Breast epithelium (tissue), 3 donors: ENCODE data around the gene GJD2.

ENCODE experiments used
- POLR2AphosphoS5 ChIP-seq, 3 donors: sonication (generic); formaldehyde crosslinking; IDR thresholded peaks; one replicate each; pipeline ENCODE4 v1.6.1; 2017; ENCODE audit warnings: antibody characterized with exemption in 3 of 3
- TF ChIP-seq, protein P1 (sequence below), 3 donors: fragments of 450-650 bp; IDR thresholded peaks; one replicate each; pipeline ENCODE4 v1.5.1; 2016 to 2017; ENCODE audit warnings: antibody characterized with exemption in 3 of 3, mild to moderate bottlenecking in 3 of 3, moderate library complexity in 3 of 3

DNA sequence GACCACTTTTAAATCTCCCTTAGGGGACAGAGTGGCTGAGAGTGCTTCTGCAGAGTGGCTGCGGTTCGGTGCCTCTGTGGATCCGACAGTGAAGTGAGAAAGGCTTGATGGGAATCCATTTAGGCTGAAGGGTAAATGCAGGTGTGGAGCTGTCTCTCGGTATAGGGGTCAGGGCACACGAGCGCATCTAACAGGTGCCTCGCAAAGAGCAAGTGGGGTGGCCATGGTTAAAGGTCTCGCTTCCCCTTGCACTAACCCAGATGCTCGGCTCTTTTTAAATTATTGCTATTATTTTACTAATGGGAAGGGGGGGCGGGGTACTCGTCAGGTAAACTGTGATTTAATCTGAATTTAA lies 598 bp upstream of the GJD2 start:
- TF ChIP-seq, protein P1, sequence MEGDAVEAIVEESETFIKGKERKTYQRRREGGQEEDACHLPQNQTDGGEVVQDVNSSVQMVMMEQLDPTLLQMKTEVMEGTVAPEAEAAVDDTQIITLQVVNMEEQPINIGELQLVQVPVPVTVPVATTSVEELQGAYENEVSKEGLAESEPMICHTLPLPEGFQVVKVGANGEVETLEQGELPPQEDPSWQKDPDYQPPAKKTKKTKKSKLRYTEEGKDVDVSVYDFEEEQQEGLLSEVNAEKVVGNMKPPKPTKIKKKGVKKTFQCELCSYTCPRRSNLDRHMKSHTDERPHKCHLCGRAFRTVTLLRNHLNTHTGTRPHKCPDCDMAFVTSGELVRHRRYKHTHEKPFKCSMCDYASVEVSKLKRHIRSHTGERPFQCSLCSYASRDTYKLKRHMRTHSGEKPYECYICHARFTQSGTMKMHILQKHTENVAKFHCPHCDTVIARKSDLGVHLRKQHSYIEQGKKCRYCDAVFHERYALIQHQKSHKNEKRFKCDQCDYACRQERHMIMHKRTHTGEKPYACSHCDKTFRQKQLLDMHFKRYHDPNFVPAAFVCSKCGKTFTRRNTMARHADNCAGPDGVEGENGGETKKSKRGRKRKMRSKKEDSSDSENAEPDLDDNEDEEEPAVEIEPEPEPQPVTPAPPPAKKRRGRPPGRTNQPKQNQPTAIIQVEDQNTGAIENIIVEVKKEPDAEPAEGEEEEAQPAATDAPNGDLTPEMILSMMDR (IDR thresholded peaks at IDR 0.05): no peak
- no peak for TF ChIP-seq POLR2AphosphoS5 (IDR thresholded peaks at IDR 0.05)
